Progenitor cell of endocrine pancreas (in vitro differentiated cells): ENCODE results near the gene TNFRSF8. TPM values are rescaled to one million over a fixed set of nuclear protein-coding genes. Genes with fewer than 3 reads are reported as not detected.

ENCODE experiments used
- DNase-seq: peaks from one replicate; pipeline ENCODE4 v3.0.0; 2021; ENCODE audit warnings: low spot score; ENCODE audit not compliant: unreplicated experiment
- H3K27ac Mint-ChIP-seq: 2 replicates; pipeline ENCODE4 v1.8.0; 2021; ENCODE audit warnings: mild to moderate bottlenecking, moderate library complexity, mixed read lengths
- H3K27me3 Mint-ChIP-seq: 2 replicates; pipeline ENCODE4 v1.8.0; 2021; ENCODE audit warnings: mixed read lengths
- H3K36me3 Mint-ChIP-seq: 2 replicates; pipeline ENCODE4 v1.8.0; 2022; ENCODE audit warnings: mixed read lengths; ENCODE audit not compliant: insufficient read depth
- H3K4me1 Mint-ChIP-seq: 2 replicates; pipeline ENCODE4 v1.8.0; 2021; ENCODE audit warnings: low read depth, mixed read lengths
- H3K4me3 Mint-ChIP-seq: 2 replicates; pipeline ENCODE4 v1.8.0; 2021; ENCODE audit warnings: low read depth, mild to moderate bottlenecking, moderate library complexity, mixed read lengths
- H3K9me3 Mint-ChIP-seq: 2 replicates; pipeline ENCODE4 v1.8.0; 2021; ENCODE audit warnings: low read depth, mixed read lengths
- total RNA-seq: library from RNA; stranded (reverse); gene quantifications from 2 replicates; pipeline ENCODE4 v1.2.1, GENCODE V29; 2021
- TF ChIP-seq, protein P1 (sequence below): fragments of 200-600 bp; sonication (generic); IDR thresholded peaks from one replicate; pipeline ENCODE4 v1.5.0; 2021; ENCODE audit warnings: antibody characterized with exemption, mild to moderate bottlenecking; ENCODE audit not compliant: unreplicated experiment

The TNFRSF8 gene
- total RNA-seq, 1 donor from 2014 or later, result not detected

DNA sequence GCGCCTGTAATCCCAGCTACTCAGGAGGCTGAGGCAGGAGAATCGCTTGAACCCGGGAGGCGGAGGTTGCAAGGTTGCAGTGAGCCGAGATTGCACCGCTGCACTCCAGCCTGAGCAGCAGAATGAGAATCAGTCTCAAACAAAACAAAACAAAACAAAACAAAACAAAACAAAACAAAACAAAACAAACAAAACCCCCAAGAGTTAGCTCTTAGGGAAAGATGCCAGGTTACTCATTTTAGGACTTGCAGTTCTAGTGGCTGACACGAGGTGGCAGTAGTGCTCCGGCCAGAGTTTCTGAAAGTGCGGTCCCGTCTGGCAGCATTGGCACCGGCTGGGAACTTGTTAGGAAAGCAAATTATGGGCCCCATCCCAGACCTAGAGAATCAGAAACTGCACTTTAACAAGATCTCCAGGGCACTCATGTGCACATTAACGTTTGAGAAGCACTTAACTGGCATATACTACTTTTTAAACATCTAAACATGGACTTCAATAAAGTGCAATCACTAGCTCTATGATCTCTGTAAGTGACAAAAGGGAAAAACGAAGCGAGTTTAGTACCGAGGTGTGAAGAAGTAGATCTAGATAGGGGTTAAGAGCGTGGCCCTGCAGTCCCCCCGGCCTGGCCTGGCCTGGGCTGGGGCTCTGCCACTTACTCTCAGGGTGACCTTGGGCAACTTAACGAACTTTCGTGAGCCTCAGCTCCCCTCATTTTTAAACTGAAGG, 61.8 kb downstream of the TNFRSF8 start:
- no peaks in the 10 kb centered on the region for H3K9me3 Mint-ChIP-seq
- peaks cover 18% of the 10 kb centered on the region for H3K27me3 Mint-ChIP-seq
- H3K4me3 Mint-ChIP-seq, result no peak overlapping the region
- peaks cover 5% of the 10 kb centered on the region for H3K4me1 Mint-ChIP-seq
- DNase-seq, result peak; percentile 68
- TF ChIP-seq, protein P1, sequence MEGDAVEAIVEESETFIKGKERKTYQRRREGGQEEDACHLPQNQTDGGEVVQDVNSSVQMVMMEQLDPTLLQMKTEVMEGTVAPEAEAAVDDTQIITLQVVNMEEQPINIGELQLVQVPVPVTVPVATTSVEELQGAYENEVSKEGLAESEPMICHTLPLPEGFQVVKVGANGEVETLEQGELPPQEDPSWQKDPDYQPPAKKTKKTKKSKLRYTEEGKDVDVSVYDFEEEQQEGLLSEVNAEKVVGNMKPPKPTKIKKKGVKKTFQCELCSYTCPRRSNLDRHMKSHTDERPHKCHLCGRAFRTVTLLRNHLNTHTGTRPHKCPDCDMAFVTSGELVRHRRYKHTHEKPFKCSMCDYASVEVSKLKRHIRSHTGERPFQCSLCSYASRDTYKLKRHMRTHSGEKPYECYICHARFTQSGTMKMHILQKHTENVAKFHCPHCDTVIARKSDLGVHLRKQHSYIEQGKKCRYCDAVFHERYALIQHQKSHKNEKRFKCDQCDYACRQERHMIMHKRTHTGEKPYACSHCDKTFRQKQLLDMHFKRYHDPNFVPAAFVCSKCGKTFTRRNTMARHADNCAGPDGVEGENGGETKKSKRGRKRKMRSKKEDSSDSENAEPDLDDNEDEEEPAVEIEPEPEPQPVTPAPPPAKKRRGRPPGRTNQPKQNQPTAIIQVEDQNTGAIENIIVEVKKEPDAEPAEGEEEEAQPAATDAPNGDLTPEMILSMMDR, result peak; percentile 94
- H3K36me3 Mint-ChIP-seq, result no peaks in the 10 kb centered on the region
- peak overlapping the region; percentile 72 for H3K27ac Mint-ChIP-seq

GRCh38 chr1:12125422-12126355, 62.6 kb downstream of the TNFRSF8 start:
- Mint-ChIP-seq H3K4me1 (peaks cover 5% of the 10 kb centered on the region), H3K4me3 (no peak overlapping the region), H3K36me3 (no peaks in the 10 kb centered on the region), H3K9me3 (no peaks in the 10 kb centered on the region), H3K27ac (no peak overlapping the region), H3K27me3 (peaks cover 15% of the 10 kb centered on the region)
- no peak for DNase-seq
- TF ChIP-seq, protein P1, result no peak

- H3K9me3 Mint-ChIP-seq, result no peaks in the 10 kb centered on the region
- TF ChIP-seq, protein P1, result no peak
- peaks cover 5% of the 10 kb centered on the region for H3K4me1 Mint-ChIP-seq
- peaks cover 12% of the 10 kb centered on the region for H3K27me3 Mint-ChIP-seq
- no peak overlapping the region for H3K27ac Mint-ChIP-seq
- H3K4me3 Mint-ChIP-seq, result no peak overlapping the region
- no peaks in the 10 kb centered on the region for H3K36me3 Mint-ChIP-seq
- DNase-seq, result no peak
Observed at GRCh38 chr1:12126781-12127180, 63.7 kb downstream of the TNFRSF8 start.

DNA sequence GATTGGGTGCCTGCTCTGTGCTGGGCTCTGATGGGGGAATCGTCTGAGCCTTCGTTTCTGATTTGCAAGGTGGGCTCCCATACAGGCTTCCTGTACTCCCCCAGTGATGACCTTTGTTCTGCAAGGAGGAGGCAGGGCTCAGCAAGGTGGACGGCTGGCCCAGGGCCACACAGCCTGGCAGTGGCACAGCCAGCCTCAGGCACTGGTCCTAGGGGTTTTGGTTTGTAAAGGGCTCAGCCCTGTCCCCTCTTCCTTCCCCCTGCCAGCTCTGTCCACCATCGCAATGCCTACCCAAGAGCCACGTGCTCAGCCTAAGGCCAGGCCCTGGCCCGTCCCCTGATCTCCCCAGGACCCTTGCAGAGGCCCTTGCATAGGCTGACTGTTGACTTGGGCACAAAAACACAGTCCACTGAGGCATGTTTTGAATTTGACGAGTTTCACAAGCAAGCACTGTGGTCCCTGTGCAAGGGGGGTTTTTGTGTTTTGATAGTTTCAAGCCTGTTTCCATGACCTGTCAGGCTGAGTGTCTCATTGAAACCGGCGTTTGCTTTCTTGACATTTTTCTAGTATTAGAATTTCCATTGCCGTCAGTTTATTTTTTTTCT, 64.2 kb downstream of the TNFRSF8 start:
- H3K9me3 Mint-ChIP-seq, result no peaks in the 10 kb centered on the region
- no peak for DNase-seq
- H3K36me3 Mint-ChIP-seq, result no peaks in the 10 kb centered on the region
- H3K27ac Mint-ChIP-seq, result no peak overlapping the region
- H3K4me3 Mint-ChIP-seq, result no peak overlapping the region
- peaks cover 11% of the 10 kb centered on the region for H3K27me3 Mint-ChIP-seq
- H3K4me1 Mint-ChIP-seq, result peaks cover 5% of the 10 kb centered on the region
- TF ChIP-seq, protein P1, result no peak

DNA sequence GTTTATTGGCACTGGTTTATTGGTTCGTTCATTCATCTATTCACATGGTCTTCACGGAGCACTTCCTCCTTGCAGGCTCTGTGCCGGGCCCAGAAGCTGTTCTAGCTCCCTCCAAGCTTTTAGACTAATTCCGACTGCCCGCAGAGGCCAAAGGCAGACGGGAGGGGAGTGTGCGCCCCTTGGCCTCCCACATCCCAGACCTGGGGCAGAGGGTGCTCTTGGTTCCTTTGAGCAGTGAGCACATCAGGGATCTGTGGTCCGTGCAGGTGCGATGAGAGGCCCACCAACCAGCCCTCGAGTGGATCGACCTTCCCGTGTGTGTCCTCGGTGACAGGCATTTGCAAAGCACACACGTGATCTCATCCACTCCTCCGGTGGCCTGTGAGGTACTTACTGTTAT, 65.0 kb downstream of the TNFRSF8 start:
- H3K36me3 Mint-ChIP-seq, result no peaks in the 10 kb centered on the region
- TF ChIP-seq, protein P1, result no peak
- H3K27me3 Mint-ChIP-seq, result peaks cover 11% of the 10 kb centered on the region
- no peak overlapping the region for H3K4me3 Mint-ChIP-seq
- no peaks in the 10 kb centered on the region for H3K9me3 Mint-ChIP-seq
- H3K4me1 Mint-ChIP-seq, result peaks cover 5% of the 10 kb centered on the region
- no peak for DNase-seq
- H3K27ac Mint-ChIP-seq, result no peak overlapping the region
